GM12878 (cell line): Measurements from ENCODE around the gene PPP6C. TPM values are rescaled to one million over a fixed set of nuclear protein-coding genes. Genes with fewer than 3 reads are reported as not detected.

Experiments
- ASH2L ChIP-seq: fragments of 300-600, 200-600 bp; sonication (generic); IDR thresholded peaks from 2 replicates; pipeline ENCODE4 v1.6.1; 2017; ENCODE audit warnings: low read depth, mild to moderate bottlenecking, borderline replicate concordance
- MEF2A ChIP-seq: IDR thresholded peaks from 2 replicates; pipeline ENCODE4 v1.6.1; 2011; ENCODE audit warnings: low read depth, mild to moderate bottlenecking, low read length, moderate library complexity; ENCODE audit not compliant: insufficient read depth
- RELB ChIP-seq: fragments of 450-650 bp; IDR thresholded peaks from 2 replicates; pipeline ENCODE4 v1.6.1; 2017; ENCODE audit warnings: low read depth, mild to moderate bottlenecking, moderate library complexity
- polyA plus RNA-seq, 11 experiments: library from polyadenylated mRNA; depleted of rRNA in 4 of 11; unstranded in 6 of 11; stranded (reverse) in 5 of 11; fragments of >200 nt; fragmentation: Nextera tagmentation in 4 of 11; fragmentation: Illumina TruSeq in 1 of 11; extraction: Ambion mirVana in 4 of 11; extraction: Trizol in 1 of 11; gene quantifications; 1 replicate in 1 of 11; 2 replicates in 10 of 11; pipeline versions ENCODE4 v1.2.1 to v1.2.3, GENCODE V29; 2011 to 2016; ENCODE audit warnings: inconsistent platforms in 2 of 11, missing spikeins in 2 of 11, low read depth in 1 of 11
- total RNA-seq, 4 experiments: library from RNA; depleted of rRNA in 3 of 4; stranded (reverse); fragments of >200 nt in 3 of 4; fragmentation: Illumina TruSeq in 1 of 4; extraction: Trizol in 1 of 4; gene quantifications; 2 replicates each; pipeline versions ENCODE4 v1.2.1 to v1.2.3, GENCODE V29; 2013 to 2021
- TF ChIP-seq, protein P1 (sequence below): fragments of 450-650 bp; formaldehyde crosslinking; IDR thresholded peaks from 2 replicates; pipeline ENCODE4 v1.4.0; 2020; ENCODE audit warnings: mild to moderate bottlenecking, moderate library complexity

The PPP6C gene
- total and polyA plus RNA-seq, 10 of the 15 experiments (the other 5 are each of a cell fraction or from before 2014, with no cell fraction given) = 26.8 to 45.3 (median 37.1) TPM

DNA sequence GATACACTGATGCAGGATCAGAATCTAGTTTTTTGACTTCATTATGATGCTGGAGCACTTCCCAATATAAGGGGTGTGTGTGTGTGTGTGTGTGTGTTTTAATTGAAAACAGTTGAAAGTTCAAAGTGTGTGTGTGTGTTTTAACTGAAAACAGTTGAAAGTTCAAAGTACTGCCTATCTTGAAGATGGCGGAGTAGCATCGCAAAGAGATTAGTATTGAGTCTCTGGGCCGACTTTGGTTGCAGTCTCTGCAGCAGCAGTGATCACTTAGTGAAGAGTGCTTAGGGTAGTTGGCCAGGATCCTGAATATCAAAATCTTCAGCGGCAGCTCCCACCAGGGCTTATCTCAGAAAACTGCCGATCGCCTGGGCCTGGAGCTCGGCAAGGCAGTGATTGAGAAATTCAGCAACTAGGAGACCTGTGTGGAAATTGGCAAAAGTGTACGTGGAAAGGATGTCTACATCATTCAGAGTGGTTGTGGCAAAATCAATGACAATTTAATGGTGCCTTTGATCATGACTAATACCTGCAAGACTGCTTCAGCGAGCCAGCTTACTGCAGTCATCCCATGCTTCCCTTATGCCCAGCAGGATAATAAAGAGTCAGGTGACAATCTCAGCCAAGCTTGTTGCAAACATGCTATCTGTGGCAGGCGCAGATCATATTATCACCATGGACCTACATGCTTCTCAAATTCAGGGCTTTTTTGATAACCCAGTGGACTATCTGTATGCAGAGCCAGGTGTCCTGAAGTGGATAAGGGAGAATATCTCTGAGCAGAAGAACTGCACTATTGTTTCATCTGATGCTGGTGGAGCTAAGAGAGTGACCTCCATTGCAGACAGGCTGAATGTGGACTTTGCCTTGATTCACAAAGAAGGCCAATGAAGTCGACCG, 39.0 kb downstream of the PPP6C start (continued):
- TF ChIP-seq RELB (no peak), MEF2A (no peak), ASH2L (no peak)
- TF ChIP-seq, protein P1, sequence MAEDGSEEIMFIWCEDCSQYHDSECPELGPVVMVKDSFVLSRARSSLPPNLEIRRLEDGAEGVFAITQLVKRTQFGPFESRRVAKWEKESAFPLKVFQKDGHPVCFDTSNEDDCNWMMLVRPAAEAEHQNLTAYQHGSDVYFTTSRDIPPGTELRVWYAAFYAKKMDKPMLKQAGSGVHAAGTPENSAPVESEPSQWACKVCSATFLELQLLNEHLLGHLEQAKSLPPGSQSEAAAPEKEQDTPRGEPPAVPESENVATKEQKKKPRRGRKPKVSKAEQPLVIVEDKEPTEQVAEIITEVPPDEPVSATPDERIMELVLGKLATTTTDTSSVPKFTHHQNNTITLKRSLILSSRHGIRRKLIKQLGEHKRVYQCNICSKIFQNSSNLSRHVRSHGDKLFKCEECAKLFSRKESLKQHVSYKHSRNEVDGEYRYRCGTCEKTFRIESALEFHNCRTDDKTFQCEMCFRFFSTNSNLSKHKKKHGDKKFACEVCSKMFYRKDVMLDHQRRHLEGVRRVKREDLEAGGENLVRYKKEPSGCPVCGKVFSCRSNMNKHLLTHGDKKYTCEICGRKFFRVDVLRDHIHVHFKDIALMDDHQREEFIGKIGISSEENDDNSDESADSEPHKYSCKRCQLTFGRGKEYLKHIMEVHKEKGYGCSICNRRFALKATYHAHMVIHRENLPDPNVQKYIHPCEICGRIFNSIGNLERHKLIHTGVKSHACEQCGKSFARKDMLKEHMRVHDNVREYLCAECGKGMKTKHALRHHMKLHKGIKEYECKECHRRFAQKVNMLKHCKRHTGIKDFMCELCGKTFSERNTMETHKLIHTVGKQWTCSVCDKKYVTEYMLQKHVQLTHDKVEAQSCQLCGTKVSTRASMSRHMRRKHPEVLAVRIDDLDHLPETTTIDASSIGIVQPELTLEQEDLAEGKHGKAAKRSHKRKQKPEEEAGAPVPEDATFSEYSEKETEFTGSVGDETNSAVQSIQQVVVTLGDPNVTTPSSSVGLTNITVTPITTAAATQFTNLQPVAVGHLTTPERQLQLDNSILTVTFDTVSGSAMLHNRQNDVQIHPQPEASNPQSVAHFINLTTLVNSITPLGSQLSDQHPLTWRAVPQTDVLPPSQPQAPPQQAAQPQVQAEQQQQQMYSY (CRISPR knock-in tag) = no peak
